NCI-H82 (cell line): ENCODE measurements around the gene KIAA1671.
A peak's percentile ranks its signal among the peaks of the same experiment; 100 is the strongest.
"Not testable (repeated sequence)": the region's sequence is repeated elsewhere in the genome, so short reads cannot be mapped to it uniquely, and the experiment has no call there.

Source experiments
- DNase-seq: peaks from one replicate; lab custom pipeline; 2025; lab: John Stamatoyannopoulos, UW

KIAA1671 gene

GRCh38 chr22:25200967-25201366 is 248.5 kb downstream of the KIAA1671 start:
- no peak for DNase-seq

GRCh38 chr22:25201557-25202273 is 249.2 kb downstream of the KIAA1671 start:
- no peak for DNase-seq

GRCh38 chr22:25202290-25202921 is 249.9 kb downstream of the KIAA1671 start:
- peak; percentile 76 for DNase-seq

- DNase-seq: no peak
Observed at GRCh38 chr22:25203082-25203481, 250.6 kb downstream of the KIAA1671 start.

GRCh38 chr22:25204547-25204946 is 252.0 kb downstream of the KIAA1671 start:
- DNase-seq: not testable (repeated sequence)

- DNase-seq: no peak
Observed at GRCh38 chr22:25205847-25206246, 253.3 kb downstream of the KIAA1671 start.

- no peak for DNase-seq
Observed at GRCh38 chr22:25206998-25207397, 254.5 kb downstream of the KIAA1671 start.

GRCh38 chr22:25207553-25208157 is 255.1 kb downstream of the KIAA1671 start:
- no peak for DNase-seq

GRCh38 chr22:25208328-25208727 is 255.8 kb downstream of the KIAA1671 start:
- no peak for DNase-seq

GRCh38 chr22:25208743-25209505 is 256.4 kb downstream of the KIAA1671 start:
- DNase-seq: no peak

- no peak for DNase-seq
Observed at GRCh38 chr22:25210793-25211192, 258.3 kb downstream of the KIAA1671 start.

GRCh38 chr22:25212337-25212736 is 259.8 kb downstream of the KIAA1671 start:
- DNase-seq: no peak

- no peak for DNase-seq
Observed at GRCh38 chr22:25213221-25213620, 260.7 kb downstream of the KIAA1671 start.

- DNase-seq: no peak
Observed at GRCh38 chr22:25216230-25216629, 263.7 kb downstream of the KIAA1671 start.

- DNase-seq: no peak
Observed at GRCh38 chr22:25219211-25219689, 266.7 kb downstream of the KIAA1671 start, which contains the start of gene CRYBB2. Gene CRYBB2, plus strand, starts transcription at chr22:25219639. Its CDS starts 1,791 bp downstream, at chr22:25221430.

GRCh38 chr22:25219948-25220442 is 267.5 kb downstream of the KIAA1671 start:
- no peak for DNase-seq

- DNase-seq: no peak
Observed at GRCh38 chr22:25221790-25222189, 269.3 kb downstream of the KIAA1671 start.

GRCh38 chr22:25223269-25223850 is 270.8 kb downstream of the KIAA1671 start:
- DNase-seq: no peak

GRCh38 chr22:25228822-25229221 is 276.3 kb downstream of the KIAA1671 start:
- DNase-seq: no peak

- not testable (repeated sequence) for DNase-seq
Observed at GRCh38 chr22:25230760-25231159, 278.2 kb downstream of the KIAA1671 start.

- no peak for DNase-seq
Observed at GRCh38 chr22:25232301-25232700, 279.8 kb downstream of the KIAA1671 start.

- not testable (repeated sequence) for DNase-seq
Observed at GRCh38 chr22:25233706-25234105, 281.2 kb downstream of the KIAA1671 start.
